Hematopoietic multipotent progenitor cell treated with erythropoietin and hydrocortisone succinate and interleukin-3 and kit ligand, for 8 days (in vitro differentiated cells): ENCODE results near the gene DNAJC5.
A peak's percentile ranks its signal among the peaks of the same experiment; 100 is the strongest.

Experiments used
- DNase-seq: peaks from one replicate; pipeline ENCODE4 v3.0.0-alpha.2; 2015

DNAJC5 gene

DNA sequence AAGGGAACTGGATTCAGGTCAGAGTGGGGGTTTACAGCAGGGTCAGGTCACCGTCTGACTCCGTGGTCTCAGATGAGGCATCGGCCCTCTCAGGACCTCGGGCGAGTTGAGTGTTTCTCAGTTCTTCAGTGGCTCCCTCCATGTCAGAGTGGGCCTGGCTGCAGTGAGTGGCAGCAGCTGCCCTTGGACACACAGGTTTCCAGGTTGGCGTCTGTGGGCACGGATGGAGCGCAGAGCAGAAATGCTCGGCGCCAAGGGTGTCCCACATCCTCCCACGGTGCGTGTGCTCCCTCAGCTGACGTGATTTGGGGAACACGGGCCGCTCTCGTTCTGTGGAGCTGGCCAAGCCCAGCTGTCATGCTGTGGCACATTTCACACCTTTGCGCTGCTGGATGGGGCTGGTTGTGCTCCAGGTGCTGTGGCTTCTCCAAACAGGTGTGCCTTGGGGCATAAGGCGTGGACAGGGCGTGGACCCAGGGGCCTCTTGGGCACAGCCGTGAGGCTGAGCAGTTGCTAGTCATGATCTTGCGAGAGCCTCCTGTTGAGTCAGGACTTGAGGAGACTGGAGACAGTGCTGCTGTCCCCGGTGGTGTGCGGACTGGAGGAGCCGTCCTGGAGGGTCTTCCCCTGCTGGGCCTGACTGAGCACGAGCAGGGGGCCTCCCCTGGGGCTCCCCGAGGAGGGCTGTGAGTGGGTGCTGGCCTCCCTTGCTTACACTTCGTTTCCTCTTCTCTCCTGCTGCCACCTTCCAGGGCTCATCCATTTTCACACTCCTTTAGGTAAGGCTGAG lies 9.5 kb upstream of the DNAJC5 start:
- no peak for DNase-seq

DNA sequence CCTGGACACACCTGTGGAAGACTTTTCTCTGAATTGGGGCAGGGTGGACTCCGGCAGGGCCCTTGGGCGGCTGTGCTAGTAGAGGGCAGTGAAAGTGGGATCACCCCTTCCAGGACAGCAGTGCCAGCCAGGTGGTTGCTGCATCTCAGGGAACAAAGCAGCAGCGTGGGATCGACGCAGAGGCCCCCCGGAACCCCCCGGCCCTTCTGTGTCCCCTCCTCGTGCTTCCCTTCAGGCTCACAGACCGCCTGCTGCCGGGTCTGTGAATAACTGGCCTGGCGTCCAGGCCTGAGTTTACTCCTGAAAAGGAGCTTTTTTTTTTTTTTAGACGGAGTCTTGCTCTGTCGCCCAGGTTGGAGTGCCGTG lies 8.9 kb upstream of the DNAJC5 start:
- DNase-seq: no peak

DNA sequence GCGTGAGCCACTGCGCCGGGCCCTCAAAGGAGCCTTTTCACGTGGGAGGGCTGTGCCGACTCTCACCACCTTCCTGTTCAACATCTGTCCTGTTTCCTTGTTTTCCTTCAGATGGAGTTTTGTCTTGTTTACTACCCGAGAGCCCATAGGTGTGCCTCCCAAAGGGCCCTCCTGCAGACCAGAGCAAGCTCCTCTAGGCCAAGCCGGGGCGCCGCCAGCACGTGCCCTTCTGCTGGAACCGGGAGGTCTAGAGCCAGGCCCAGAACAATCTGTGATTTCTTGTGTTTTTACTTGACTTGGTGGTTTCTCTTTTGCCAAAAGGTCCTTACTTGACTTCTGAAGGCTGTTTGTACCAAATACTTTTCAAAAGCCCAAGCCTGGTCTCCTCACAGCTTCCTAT lies 8.0 kb upstream of the DNAJC5 start:
- no peak for DNase-seq

DNA sequence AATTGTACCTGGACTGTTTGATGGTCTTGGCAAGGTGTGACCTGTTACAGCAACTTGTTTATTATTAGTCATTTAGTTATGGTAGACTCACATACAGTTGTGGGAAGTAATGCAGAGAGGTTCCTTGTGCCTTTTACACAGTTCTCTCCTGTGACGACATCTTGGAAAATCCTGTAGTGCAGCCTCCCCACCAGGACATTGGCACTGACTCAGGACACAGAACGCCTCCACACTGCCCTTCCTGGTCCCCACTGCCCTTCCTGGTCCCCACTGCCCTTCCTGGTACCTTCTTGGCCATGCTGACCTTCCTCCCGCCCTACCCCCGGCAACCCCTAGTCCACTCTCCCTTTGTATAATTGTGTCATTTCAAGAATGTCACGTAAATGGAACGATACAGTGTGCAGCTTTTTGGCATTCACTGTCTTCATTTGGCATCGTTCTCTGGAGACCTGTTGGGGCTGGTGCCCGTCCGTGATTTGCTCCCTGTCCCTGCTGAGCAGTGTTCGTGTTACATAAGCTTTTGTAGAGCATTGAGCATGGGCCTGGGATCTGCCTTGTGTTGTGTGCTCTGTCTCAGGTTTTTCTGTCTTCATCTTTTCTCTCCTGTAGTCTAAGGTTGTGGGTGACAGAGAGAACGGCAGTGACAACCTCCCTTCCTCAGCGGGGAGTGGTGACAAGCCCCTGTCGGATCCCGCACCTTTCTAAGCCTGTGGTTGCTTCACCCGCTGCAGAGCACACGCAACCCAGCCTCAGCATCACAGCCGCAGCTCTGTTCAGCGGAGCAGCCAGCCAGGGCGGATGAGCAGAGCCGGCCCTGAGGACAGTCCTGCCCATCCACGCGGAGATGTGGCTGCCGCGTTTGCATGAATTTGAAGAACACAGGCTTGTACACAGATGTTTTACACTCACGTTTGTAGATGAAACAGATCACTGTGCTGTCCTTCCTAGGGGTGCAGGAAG lies 5.4 kb upstream of the DNAJC5 start:
- DNase-seq: no peak

DNA sequence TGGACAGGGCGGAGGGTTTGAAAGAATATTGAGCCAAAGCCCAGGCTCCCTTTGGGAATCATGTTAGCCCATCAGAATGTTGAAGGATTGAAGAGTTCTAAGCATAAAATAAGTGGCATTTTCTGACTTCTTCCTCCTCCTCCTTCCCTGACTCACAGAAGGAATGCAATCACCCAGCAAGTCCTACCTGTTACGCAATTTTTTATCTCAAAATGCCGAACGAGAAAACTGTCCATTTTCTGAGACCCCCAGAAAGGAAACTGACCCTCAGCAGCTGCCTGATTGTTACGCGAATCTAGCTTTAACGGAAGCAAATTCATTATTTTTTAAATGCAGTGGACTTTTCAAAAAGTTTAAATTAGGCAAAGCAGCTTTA lies 4.7 kb upstream of the DNAJC5 start:
- no peak for DNase-seq

DNA sequence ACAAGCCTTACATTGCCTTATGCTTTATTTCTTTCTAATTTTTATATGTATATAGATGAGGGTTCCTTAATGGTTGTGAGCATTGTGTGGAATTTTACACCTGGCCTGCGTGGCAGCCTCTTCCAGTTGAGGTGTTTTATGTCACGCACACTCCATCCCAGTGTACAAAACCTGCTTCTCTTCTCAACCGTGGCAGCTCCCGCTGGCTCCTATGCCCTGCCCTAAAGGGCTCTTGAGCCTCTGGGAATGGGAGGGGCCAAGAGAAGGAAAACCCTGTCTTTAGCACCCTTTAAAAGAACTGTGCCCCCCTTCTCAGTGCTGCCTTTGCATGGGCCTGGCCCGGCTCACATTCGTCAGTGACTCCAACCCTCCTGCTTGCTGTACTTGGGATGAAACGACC lies 4.3 kb upstream of the DNAJC5 start:
- DNase-seq: no peak

DNA sequence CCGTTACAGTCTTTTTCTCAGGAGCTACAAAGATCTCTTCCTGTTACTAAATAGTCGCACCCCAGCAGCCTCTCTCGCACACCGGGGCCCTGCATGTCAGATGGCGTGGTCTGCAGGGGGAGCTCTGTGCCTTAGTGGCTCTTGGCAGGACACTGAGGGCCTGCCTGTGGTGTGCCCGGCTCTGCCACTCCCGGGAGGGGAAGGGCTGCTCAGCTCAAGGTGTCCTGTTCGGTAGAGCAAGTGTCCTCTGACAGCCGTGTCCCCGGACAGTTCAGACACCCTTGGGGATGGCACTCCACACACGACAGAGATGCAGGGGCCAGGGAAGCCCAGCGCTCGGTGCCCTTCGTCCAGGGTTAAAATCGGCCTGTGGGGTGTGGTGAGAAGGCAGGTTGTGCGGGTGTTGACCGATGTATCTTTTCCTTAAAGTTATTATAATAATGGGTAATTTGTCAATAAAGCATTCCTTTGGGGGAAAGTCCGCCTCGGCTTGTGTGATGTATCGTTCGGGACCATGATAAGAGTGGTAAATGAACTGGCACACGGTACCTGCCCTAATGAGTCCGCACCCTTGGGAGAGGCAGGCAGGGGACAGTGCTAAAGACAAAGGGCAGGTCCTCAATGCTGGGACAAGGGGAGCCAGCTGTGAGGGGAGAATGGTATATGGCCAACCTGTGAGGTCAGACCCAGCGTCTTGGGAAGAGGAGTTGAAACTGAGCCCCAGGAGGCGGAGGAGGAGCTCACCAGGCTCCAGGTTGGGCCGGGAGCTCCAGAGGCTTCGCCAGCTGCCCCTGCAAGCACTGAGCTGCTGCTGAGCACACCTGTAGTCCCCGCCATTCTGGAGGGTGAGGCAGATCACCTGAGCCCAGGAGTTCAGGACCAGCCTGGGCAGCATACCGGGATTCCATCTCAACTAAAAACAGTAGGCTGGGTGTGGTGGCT lies 3.6 kb upstream of the DNAJC5 start:
- no peak for DNase-seq

DNA sequence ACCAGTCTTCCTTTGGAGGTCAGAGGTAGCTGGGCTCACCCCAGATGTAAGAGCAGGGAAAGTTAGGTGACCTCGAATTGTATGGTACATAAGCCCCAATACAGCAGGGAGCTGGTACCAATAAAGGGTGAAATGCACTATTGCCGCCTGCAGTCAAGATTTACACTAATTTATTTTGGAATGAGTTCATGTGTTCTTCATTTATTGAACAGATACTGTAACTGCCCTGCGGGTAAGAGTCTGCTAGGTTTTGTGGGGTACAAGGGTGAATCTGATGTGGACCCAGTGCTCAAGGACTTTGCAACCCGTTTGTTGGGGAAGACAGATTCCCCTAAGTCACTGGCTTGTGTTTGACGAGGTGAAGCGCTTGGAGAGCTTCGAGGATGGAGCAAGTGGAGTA lies 2.5 kb upstream of the DNAJC5 start:
- DNase-seq: no peak

DNA sequence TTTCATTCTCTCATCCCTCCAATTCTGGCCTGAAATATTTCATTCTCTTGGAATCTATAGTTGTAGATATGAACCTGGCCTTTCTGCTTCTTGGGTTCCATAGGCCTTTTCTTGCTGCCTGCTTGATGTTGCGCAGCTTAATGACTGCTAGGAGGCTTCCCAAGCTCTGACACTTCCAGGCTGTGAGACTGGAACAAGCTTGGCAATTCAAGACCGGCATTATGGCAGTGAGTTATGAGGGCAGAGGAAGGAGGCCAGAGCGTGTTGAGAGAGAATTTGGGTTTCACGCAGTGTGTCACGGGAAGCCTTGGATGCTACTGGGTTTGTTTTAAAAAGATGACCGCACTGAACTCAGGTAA lies 948 bp upstream of the DNAJC5 start:
- DNase-seq: no peak

DNA sequence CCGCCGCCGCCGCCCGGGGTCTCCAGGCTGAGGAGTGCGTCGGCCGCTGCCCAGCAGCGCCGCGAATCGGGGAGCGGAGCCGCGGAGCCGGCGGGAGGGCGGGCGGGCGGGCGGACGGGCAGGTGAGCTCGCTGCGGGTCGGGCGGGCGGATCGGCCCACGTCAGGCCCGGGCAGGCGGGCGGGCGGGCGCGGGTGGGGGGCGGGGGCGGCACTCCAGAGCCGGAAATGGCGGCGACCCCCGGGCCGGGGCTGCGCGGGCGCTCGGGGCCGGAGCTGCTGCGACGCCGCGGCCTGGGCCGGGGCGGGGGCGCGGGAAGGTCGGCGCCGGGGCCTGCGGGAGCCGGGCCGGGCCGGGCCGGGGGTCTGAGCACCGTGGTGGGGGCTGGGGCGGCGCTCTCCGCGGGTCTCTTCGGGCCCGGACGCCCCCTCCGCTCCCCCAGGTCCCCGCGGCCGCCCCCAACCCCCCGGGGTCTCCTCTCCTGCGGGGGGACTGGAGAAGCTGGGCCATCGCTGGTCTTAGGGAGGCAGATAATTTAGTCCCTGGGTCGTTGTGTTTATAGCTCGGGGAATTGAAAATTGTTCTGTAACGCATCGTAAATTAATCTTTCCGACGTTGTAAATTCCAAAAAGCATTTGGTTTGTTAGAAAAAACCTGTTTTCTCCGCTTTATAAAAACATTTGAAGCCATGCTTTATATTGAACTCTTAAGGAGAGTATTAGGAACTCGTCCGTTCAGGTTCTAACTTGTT lies 451 bp downstream of the DNAJC5 start:
- DNase-seq: no peak

DNA sequence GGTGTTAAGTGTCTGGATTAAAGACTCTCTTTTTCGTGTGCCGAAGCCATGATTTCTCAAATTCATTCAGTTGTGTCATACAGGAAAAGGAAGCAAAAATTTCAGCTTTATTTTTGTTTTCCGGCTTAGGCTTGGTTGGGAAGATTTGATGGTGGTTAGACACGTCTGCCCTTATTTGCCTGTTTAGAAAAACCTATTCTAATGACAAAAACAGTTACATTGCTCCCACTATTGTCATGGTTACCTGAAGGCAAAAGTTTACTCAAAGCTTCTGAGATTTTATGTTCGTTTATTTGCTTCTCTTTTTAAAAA lies 982 bp downstream of the DNAJC5 start:
- no peak for DNase-seq

DNA sequence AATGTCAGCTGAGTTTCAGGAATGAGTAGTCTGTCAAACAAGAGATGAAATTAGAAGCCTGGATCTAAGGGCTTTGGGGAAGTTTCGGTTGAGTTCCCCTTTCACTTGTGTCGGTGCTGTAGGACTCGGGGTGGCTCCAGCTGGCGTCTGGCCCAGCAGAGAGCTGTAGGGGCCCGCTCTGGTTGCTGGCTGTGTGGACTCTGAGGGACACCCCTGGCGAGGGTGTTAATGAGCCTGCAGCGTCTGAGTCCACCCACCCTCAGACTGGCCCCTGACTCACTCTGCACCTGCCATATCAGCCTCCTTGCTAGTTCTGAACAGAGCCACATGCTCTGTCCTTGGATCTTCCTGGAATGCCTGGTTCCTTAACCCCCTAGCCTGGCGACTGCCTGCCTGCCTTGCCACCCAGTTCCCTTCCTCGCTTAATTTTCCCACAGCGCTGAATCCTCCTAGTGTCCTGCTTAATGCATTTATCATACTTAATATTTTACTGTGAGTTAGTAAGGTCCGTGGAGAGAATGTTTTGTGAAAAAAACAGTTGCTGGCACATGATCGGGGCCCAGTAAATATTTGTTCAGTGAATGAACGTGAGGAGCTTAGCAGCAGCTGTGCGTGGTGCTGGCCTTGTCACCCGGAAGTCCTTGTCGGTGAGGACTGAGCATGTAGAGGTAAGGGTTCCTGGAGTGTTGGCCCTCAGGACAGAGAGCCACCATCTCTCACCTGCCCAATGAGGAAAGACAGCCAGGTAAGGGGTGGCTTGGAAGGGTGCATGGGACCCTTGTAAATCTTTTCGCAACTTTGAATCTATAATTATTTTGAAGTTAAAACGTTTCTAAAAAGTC lies 1.6 kb downstream of the DNAJC5 start:
- peak; percentile 62 for DNase-seq

DNA sequence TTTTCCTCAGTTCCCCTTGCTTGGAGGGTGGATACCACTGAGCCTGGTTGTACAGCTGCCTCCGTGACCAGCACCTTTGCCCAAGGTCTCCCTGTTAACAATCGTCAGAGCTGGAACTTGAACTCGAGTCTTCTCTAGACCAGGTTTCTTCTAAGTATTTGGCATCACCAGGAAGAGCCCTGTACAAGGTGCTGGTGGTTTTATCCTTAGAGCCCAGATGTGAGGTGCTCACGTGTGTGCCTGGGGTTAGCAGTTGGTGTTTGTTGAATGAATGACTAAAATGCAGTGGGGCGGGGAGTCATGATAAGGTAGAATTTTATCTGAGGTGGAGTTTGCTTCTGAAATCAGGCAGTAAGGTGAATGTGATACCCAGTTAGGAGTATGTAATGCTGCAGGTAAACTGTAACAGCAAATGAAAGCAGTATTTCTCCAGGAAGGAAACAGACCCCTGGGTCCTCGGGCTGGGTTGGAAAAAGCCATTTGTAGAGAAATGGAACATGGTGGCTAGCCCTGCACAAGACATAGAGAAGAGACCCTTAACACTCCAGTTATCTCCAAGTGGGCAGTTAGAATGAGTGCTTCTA lies 3.1 kb downstream of the DNAJC5 start:
- DNase-seq: peak; percentile 32

DNA sequence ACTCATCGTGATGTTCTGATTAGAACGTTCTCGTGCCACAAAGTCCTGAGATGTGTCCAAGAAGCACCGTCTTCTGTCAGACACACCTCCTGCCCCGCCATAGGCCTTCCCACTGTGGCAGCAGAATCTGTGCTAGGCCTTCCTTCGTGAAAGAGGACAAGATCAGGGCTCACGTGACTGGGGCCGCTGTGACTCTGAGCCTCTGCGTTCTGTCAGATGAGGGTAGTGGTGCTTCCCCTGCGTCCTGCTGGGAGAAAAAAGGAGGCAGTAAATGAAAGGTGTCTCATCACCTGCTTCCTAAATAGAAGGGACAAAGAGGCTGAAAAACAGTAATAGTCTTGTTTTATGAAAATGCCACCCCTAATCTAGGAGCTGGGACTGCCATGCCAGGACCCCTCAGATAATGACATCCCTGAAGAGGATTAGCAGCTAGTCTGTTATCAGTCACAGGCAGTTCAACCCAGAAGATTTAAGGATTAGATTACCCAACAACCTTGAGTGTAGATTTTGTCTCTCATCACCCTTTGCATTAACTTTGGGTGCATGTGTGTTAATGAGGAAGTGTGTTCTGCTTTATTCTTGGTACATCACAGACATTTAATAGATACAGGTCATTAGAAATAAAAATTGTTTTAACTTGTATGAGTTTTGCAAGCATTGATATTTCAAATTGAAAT lies 4.1 kb downstream of the DNAJC5 start:
- DNase-seq: peak; percentile 37

DNA sequence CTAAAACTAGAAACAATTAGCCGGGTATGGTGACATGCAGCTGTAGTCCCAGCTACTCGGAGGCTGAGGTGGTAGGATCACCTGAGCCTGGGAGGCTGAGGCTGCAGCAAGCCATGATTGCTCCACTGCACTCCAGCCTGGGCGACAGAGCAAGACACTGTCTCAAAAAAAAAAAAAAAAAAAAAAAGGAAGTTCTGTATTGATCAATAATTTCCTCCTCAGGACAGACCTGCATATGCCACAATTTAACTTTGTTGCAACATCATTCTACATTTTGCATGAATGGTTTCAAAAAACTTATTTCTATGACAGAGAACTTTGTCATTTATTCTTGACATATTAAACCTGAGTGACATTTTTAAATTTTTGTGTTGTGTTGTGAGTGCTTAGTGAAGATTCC lies 5.5 kb downstream of the DNAJC5 start:
- DNase-seq: no peak

DNA sequence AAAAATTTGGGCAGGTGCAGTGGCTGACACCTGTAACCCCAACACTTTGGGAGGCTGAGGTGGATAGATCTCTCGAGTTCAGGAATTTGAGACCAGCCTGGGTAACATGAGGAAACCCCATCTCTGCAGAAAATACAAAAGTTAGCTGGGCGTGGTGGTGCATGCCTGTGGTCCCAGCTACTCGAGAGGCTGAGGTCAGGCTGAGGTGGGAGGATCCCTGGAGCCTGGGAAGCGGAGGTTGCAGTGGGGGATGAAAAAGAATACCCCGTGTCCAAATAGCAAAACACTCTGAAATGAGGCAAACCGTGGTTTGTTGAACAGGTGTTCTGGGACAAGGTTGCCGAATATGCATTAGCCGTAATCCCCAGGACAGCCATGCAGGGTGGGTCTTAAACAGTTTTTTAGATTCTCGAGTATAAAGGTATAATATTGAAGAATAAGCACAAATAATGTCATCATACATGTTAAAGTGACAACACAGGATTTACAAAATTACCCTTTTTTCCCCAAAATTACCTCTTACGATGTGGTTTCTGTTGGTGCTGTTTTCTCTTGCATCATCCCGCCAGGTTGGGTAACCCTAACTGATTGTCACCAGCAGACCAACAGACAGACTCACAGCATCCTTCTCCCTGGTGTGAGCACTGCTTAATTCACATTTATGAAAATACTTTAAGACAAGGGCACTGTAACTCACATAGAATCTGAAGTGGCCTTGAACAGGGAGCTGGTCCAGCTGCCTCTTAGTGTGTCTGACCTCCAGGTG lies 9.1 kb downstream of the DNAJC5 start:
- no peak for DNase-seq

DNA sequence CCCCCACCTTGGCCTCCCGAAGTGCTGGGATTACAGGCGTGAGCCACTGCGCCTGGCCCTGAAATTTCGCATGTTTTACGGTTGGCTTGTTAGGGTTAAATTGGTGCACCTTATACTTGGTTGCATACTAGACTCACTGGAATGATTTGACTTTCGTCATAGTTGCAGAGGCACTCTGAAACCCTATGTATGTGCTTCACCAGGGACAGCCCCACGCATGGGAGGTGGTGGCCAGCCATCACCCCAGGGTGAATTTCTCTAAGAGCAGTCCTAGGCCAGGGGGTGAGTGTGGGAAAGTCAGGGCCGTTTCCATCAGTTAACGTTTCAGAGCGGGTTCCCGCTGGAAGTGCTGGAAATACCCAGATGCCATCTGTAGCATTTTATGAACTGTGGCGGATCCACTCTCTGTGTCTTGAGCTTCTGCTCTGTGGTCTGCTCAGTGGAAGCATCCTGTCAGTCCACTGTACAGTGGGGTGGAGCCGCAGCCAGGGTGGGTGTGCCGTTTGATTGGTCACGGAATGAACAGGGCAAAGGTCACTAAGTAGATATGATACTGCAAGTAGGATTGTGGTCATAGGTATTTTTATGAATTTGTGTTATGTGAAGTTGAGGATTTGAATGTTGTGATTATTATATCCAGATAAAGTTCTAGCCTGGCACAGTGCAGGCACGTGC lies 13.2 kb downstream of the DNAJC5 start:
- no peak for DNase-seq

DNA sequence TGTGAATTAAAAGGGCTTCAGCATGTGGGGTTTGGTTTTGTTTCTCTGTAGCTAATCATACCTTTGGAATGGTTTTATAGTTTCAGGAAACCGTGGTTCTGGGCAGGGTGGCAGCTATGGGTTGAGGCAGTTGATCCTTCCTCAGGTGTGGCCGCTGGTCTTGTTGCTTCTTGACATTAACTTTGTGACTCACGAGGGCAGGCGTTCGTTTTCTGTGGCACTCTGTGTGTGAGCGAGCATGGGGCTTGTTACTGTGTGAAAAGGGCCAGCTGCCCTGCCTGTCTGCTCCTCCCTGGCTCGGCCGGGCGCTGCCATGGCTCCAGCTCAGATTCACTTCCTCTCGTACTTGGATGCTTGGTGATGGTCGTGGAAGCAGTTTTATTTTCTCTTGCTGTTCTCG lies 16.2 kb downstream of the DNAJC5 start:
- DNase-seq: no peak

DNA sequence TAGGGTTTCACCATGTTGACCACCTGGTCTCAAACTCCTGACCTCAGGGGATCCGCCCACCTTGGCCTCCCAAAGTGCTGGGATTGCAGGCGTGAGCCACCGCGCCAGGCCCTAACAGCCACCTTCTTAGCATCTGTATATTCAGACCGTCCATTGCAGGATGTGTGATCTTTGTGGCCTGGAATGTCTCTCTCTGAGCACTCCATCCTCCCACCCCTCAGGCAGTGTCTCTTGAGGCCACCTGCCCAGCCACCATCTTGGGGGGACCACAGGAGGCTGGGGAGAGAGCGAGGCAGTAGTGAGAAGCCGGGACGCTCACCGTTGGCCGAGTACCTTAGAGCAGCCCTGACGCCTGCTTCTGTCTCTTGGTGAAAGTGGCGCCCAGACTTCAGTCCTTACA lies 18.8 kb downstream of the DNAJC5 start:
- no peak for DNase-seq
